Measurements from ENCODE around the gene SAMSN1. TPM values are rescaled to one million over a fixed set of nuclear protein-coding genes. Genes with fewer than 3 reads are reported as not detected.

The SAMSN1 gene
- total RNA-seq, 1 donor from 2014 or later, result 1.0 TPM

- Histone ChIP-seq H3K36me3 (no peaks in the 10 kb centered on the region), H3K4me3 (no peak overlapping the region)
- intact Hi-C loops (cut with micrococcal nuclease), result loop anchor here (10.0 kb wide), 1 partner anchor 60 kb away; no protein-coding TSS in a partner anchor
Measured at GRCh38 chr21:14474995-14475394, 71.1 kb downstream of the SAMSN1 start.

GRCh38 chr21:14469641-14470040, 76.5 kb downstream of the SAMSN1 start:
- intact Hi-C loops (cut with micrococcal nuclease), result loop anchor here (10.0 kb wide), 1 partner anchor 55 kb away; no protein-coding TSS in a partner anchor
- Histone ChIP-seq H3K27ac (replicated peaks) (no peak overlapping the region), H3K4me3 (no peak overlapping the region), H3K36me3 (no peaks in the 10 kb centered on the region), H3K9me3 (replicated peaks) (peaks cover 6% of the 10 kb centered on the region), H3K27me3 (ENCODE audit: low read depth) (no peaks in the 10 kb centered on the region), H3K4me1 (no peaks in the 10 kb centered on the region)
- no peak for DNase-seq
- TF ChIP-seq, protein P1, sequence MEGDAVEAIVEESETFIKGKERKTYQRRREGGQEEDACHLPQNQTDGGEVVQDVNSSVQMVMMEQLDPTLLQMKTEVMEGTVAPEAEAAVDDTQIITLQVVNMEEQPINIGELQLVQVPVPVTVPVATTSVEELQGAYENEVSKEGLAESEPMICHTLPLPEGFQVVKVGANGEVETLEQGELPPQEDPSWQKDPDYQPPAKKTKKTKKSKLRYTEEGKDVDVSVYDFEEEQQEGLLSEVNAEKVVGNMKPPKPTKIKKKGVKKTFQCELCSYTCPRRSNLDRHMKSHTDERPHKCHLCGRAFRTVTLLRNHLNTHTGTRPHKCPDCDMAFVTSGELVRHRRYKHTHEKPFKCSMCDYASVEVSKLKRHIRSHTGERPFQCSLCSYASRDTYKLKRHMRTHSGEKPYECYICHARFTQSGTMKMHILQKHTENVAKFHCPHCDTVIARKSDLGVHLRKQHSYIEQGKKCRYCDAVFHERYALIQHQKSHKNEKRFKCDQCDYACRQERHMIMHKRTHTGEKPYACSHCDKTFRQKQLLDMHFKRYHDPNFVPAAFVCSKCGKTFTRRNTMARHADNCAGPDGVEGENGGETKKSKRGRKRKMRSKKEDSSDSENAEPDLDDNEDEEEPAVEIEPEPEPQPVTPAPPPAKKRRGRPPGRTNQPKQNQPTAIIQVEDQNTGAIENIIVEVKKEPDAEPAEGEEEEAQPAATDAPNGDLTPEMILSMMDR (IDR thresholded peaks at IDR 0.05; ENCODE audit: borderline replicate concordance), result no peak

More at GRCh38 chr21:14474995-14475394, 71.1 kb downstream of the SAMSN1 start:
- H3K9me3 ChIP-seq (replicated peaks), result no peaks in the 10 kb centered on the region
- TF ChIP-seq, protein P1 (IDR thresholded peaks at IDR 0.05; ENCODE audit: borderline replicate concordance), result no peak
- no peaks in the 10 kb centered on the region for H3K27me3 ChIP-seq (ENCODE audit: low read depth)
- no peak for DNase-seq
- H3K27ac ChIP-seq (replicated peaks), result no peak overlapping the region
- peaks cover 6% of the 10 kb centered on the region for H3K4me1 ChIP-seq

DNA sequence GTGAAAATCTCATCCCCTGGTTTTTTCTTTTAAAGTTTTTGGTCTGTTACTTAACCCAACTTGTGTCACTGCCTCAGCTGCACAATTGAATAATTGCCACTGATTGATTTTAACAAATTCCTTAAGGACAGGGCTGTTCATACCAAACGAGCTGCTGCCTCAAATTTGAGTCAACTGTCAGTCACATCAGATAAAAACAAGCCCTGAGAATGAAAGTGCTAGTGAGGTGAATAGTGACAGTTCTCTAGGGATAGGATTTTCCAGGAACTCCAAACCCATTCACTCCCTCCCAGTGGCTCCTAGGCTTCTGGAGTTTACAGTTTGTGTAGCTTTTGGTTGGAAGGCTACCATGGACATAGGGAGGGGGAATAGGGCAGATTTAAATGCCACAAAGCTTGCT, 79.4 kb downstream of the SAMSN1 start:
- peaks cover 6% of the 10 kb centered on the region for H3K9me3 ChIP-seq (replicated peaks)
- H3K36me3 ChIP-seq, result no peaks in the 10 kb centered on the region
- intact Hi-C loops (cut with micrococcal nuclease), result no loop called here
- no peaks in the 10 kb centered on the region for H3K4me1 ChIP-seq
- no peak overlapping the region for H3K27ac ChIP-seq (replicated peaks)
- no peak overlapping the region for H3K4me3 ChIP-seq
- H3K27me3 ChIP-seq (ENCODE audit: low read depth), result no peaks in the 10 kb centered on the region
- TF ChIP-seq, protein P1 (IDR thresholded peaks at IDR 0.05; ENCODE audit: borderline replicate concordance), result no peak
- no peak for DNase-seq

- TF ChIP-seq, protein P1 (IDR thresholded peaks at IDR 0.05; ENCODE audit: borderline replicate concordance), result no peak
- DNase-seq, result no peak
Measured at GRCh38 chr21:14457762-14458161, 88.4 kb downstream of the SAMSN1 start.

GRCh38 chr21:14456911-14457310, 89.2 kb downstream of the SAMSN1 start:
- no peaks in the 10 kb centered on the region for H3K9me3 ChIP-seq (replicated peaks)
- no peaks in the 10 kb centered on the region for H3K27me3 ChIP-seq (ENCODE audit: low read depth)
- TF ChIP-seq, protein P1 (IDR thresholded peaks at IDR 0.05; ENCODE audit: borderline replicate concordance), result no peak
- DNase-seq, result no peak
- no peaks in the 10 kb centered on the region for H3K36me3 ChIP-seq
- intact Hi-C loops (cut with micrococcal nuclease), result no loop called here
- no peak overlapping the region for H3K27ac ChIP-seq (replicated peaks)
- no peaks in the 10 kb centered on the region for H3K4me1 ChIP-seq
- H3K4me3 ChIP-seq, result no peak overlapping the region

More at GRCh38 chr21:14457762-14458161, 88.4 kb downstream of the SAMSN1 start:
- Histone ChIP-seq H3K27me3 (ENCODE audit: low read depth) (no peaks in the 10 kb centered on the region), H3K4me1 (no peaks in the 10 kb centered on the region), H3K36me3 (no peaks in the 10 kb centered on the region), H3K27ac (replicated peaks) (no peak overlapping the region), H3K9me3 (replicated peaks) (no peaks in the 10 kb centered on the region), H3K4me3 (no peak overlapping the region)
- intact Hi-C loops (cut with micrococcal nuclease), result no loop called here

All from left ventricle myocardium inferior (tissue), 1 donor.